HepG2 (cell line): Measurements from ENCODE around the gene PNLDC1.

Source experiments
- CTCF ChIP-seq: sonication (generic); formaldehyde crosslinking; IDR thresholded peaks from 2 replicates; pipeline ENCODE4 v1.5.0; 2020; ENCODE audit warnings: mild to moderate bottlenecking, missing genetic modification reagents, moderate library complexity
- ZSCAN9 ChIP-seq: IDR thresholded peaks from 2 replicates; pipeline ENCODE4 v1.6.1; 2016; ENCODE audit warnings: borderline replicate concordance

DNA sequence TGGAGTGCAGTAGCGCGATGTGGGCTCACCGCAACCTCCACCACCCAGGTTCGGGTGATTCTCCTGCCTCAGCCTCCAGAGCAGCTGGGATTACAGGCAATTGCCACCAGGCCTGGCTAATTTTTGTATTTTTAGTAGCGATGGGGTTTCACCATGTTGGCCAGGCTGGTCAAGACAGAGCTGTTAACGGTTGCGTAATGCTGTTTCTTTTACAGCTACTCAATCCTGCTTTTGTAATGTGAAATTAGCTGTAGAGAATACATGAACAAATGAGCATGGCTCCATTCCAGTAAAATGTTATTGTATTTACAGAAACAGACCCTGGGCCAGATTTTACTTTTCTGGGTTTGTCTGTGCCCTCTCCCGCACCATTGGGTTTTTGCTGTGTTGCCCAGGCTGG is 1.9 kb downstream of the PNLDC1 start:
- no peak for TF ChIP-seq CTCF (CRISPR knock-in tag)
- TF ChIP-seq ZSCAN9 (CRISPR knock-in tag), result no peak
